HG03095 (cell line): ENCODE measurements around the gene BACH2.
"Not testable (repeated sequence)": the region's sequence is repeated elsewhere in the genome, so short reads cannot be mapped to it uniquely, and the experiment has no call there.

Experiments
- ATAC-seq: cut with Tn5 transposase; IDR thresholded peaks from one replicate; pipeline ENCODE4 v1.9.1; 2021; ENCODE audit warnings: moderate library complexity; ENCODE audit not compliant: unreplicated experiment

The BACH2 gene

GRCh38 chr6:90039911-90040310, 256.7 kb downstream of the BACH2 start:
- ATAC-seq = no peak

- ATAC-seq = no peak
Measured at GRCh38 chr6:90038961-90039653, 257.5 kb downstream of the BACH2 start.

- no peak for ATAC-seq
Measured at GRCh38 chr6:90036963-90037362, 259.7 kb downstream of the BACH2 start.

GRCh38 chr6:90035047-90035723, 261.5 kb downstream of the BACH2 start:
- no peak for ATAC-seq

GRCh38 chr6:90033746-90034271, 262.8 kb downstream of the BACH2 start:
- ATAC-seq = no peak

- ATAC-seq = not testable (repeated sequence)
Measured at GRCh38 chr6:90032489-90033212, 264.0 kb downstream of the BACH2 start.

GRCh38 chr6:90028995-90029635, 267.5 kb downstream of the BACH2 start:
- ATAC-seq = no peak

GRCh38 chr6:90028066-90028778, 268.4 kb downstream of the BACH2 start:
- ATAC-seq = no peak

GRCh38 chr6:90026216-90026615, 270.4 kb downstream of the BACH2 start:
- no peak for ATAC-seq

- ATAC-seq = no peak
Measured at GRCh38 chr6:90025523-90026061, 271.1 kb downstream of the BACH2 start.

GRCh38 chr6:90024633-90025032, 272.0 kb downstream of the BACH2 start:
- ATAC-seq = no peak

- no peak for ATAC-seq
Measured at GRCh38 chr6:90021711-90022110, 274.9 kb downstream of the BACH2 start.

GRCh38 chr6:90020746-90021145, 275.9 kb downstream of the BACH2 start:
- no peak for ATAC-seq

- ATAC-seq = no peak
Measured at GRCh38 chr6:90019216-90019615, 277.4 kb downstream of the BACH2 start.

- ATAC-seq = no peak
Measured at GRCh38 chr6:90015883-90016282, 280.8 kb downstream of the BACH2 start.

- ATAC-seq = no peak
Measured at GRCh38 chr6:90008908-90009501, 287.6 kb downstream of the BACH2 start.

GRCh38 chr6:90008189-90008907, 288.3 kb downstream of the BACH2 start:
- no peak for ATAC-seq

GRCh38 chr6:90005048-90005827, 291.4 kb downstream of the BACH2 start:
- no peak for ATAC-seq
